Dermis lymphatic vessel endothelial cell (primary cell): ENCODE results near the gene CHMP4B. TPM values are rescaled to one million over a fixed set of nuclear protein-coding genes. Genes with fewer than 3 reads are reported as not detected.

ENCODE experiments used
- total RNA-seq: library from RNA; depleted of rRNA; stranded (reverse); fragments of >200 nt; gene quantifications from 2 replicates; pipeline ENCODE4 v1.2.1, GENCODE V29; 2014

CHMP4B gene
- total RNA-seq: 32.7 and 39.9 TPM in 2 replicates

GRCh38 chr20:33810885-33811775 lies at the start of gene CHMP4B:
Gene CHMP4B (plus strand): TSS chr20:33811348. CDS start chr20:33811469, 121 bp downstream.

Other genes starting within 250 kb of the CHMP4B start
- gene C20orf144, start 149.0 kb upstream of the CHMP4B start, total RNA-seq: under 0.01 TPM in 2 replicates
- gene ACTL10, start 144.4 kb upstream of the CHMP4B start, total RNA-seq: 0.87 and 0.95 TPM in 2 replicates
- gene NECAB3, start 136.9 kb upstream of the CHMP4B start, total RNA-seq: 5.9 and 8.3 TPM in 2 replicates
- 1.6 and 2.0 TPM in 2 replicates for gene E2F1, start 125.0 kb upstream of the CHMP4B start, total RNA-seq
- 5.7 and 7.2 TPM in 2 replicates for gene PXMP4, start 91.0 kb upstream of the CHMP4B start, total RNA-seq
- 0.65 and 0.86 TPM in 2 replicates for gene ZNF341, start 79.4 kb upstream of the CHMP4B start, total RNA-seq
- gene RALY, start 182.6 kb downstream of the CHMP4B start, total RNA-seq: 67.3 and 70.9 TPM in 2 replicates